NCI-H1105 treated with DMSO at 0.1 percent for 48 hours (cell line): ENCODE data around the gene NHERF1.

Experiments
- DNase-seq: peaks from one replicate; lab custom pipeline; 2025; lab: John Stamatoyannopoulos, UW

The NHERF1 gene

DNA sequence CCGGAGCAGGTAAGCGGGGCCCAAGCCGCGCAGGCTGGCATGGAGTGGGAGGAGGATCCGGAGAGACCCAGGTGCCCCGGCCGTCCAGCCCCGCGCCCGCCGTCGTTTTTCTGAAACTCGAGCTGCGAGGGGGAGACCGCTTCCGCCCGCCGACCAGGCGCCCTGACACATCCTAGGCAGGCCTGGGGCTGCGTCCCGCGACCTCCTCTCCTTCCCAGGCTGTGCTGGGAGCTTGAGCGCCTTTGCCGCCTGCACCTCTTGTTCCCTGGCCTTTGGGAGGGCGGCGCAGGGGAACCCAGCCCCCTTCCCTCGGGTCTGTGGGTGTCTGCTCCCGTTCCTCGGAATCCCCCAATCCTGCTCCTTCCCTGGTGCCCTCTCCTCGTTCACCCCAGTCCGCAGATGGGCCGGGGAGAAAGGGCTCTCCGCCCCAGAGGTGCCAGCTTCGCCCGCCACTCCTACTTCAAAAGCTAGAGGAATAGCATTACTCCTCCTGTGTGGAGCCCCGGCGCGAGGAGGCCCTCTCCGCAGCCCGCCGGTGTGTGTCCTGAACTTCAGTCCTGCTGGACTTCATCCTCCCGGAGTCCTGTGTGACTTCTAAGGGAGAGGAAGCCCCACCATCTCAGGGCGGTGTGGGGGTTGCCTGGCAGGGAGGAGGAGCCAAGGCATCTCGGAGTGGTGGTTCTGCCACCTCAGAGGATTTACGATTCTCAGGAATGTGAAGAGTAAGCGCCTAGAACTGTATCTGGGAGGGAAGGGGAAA is 1.0 kb downstream of the NHERF1 start:
- no peak for DNase-seq

DNA sequence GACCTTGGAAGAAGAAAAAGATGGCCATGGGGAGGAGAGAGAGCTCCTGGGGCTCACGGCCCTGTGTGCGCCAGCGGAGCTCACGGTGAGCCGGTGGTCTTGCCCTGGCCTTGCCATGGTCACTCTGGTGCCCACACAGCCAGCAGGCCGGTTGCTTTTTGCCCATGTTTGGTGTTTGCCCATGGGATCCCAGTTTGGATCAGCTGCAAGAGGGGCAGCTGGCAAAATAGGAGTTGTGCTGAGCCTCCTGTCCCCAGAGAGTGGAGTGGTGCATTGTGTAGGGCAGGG is 1.6 kb downstream of the NHERF1 start:
- DNase-seq: no peak

DNA sequence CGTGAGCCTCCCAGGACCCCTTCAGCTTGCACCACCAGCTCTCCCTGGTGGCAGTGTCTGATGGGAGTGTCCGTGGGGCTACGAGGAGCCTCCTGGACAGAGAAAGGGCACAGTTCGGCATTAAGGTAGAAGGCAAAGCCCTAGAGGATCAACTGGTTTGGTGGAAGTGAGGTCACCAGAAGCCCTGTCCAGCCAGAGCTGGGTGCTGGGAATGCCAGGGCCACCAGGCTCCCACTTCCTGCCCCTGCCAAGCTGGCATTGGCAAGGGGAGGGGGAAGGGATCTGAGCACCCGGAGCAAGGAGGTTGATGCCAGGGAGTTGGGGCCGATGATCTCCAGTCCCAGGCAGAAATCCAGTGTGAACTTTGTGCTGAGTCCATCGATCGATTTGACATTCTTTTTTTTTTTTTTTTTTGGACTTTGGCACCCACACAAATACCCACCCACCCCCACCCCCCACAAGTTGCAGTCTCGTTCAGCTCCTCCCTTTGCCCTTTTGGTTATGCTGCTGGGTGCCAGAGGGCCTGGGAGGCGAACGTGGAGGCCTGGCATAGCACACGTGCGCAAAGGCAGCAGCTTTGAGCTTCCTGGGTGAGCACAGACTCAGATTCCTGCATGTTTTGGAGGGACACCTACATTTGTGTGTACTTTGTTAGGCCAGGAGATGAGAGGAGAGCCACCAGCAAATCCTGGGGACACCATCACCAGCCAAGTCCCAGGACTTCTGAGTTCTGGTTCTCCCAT is 2.1 kb downstream of the NHERF1 start:
- DNase-seq: no peak

DNA sequence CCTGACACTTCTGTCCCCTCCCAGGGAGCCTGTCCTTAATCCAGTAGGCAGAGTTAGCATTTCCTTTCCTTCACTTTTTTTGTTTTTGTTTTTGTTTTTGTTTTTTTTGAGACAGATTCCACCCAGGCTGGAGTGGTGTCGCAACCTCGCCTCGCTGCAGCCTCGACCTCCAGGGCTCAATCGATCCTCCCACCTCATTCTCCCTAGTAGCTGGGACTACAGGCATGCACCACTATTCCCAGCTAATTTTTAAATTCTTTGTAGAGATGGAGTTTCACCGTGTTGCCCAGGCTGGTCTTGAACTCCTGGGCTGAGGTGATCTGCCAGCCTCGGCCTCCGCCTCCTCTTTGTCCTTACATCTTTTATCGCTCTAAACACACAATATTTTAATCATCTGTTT is 4.0 kb downstream of the NHERF1 start:
- DNase-seq: no peak

DNA sequence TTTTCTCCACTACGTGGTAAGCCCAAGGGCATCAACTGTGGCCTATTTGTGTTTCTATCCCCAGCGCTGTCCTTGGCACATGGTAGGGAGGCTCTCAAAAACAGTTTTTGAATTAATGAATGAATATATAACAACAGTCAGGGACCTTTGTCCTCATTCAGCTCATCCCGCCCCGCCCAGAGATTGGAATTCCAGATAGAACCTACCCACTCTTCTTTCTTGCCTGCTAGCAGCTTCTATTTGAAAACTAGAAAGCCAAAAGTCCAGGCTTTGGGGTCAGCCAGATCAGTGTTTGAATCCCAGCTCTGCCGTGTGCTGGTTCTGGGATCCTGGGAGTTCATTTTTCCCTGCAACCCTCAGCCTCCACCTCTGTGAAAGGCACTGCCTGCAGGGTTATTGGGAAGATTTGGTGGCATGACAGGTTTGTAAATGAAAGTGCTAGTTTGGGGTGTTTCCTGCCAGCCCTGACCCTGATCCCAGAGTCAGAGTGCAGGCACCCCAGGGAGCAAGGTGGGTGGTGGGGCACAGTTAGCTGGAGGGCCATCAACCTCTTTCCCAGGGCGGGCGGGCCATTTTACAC is 4.5 kb downstream of the NHERF1 start:
- DNase-seq: no peak

DNA sequence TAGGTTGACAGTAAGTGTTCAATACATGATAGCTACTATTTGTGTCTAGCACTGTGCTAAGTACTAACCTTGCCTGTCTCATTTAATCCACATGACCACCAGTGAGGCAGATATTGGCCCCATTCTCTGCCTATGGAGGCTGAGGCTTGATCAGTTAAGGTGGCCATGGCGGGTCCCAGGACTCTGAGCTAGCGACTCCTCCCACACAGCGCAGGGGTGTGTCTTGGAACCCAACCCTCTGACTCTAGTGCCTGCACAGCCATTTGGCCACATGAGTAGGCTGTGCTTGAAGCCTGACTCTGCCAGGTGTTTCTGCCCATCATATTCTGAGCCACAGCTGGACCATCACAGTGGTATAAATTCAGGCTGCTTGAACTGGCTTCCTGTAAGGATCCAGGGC is 6.4 kb downstream of the NHERF1 start:
- DNase-seq: no peak

DNA sequence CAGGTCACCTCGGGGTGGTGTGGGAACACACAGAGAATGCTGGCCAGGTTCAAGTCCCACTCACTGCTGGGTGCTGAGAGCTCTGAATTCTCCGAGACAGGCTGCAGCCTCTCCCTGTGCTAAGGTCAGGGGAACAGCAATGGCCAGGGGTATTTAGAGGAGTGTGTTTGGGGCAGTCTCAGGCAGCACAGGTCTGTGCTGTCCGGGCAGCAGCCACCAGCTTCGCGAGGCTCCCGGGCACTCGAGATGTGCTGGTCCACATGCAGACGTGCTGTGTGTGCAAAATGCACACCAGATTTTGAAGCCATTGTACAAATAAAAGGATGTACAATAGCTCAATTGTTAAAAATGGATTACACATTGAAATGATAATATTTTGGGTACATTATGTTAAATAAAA is 7.1 kb downstream of the NHERF1 start:
- DNase-seq: no peak

DNA sequence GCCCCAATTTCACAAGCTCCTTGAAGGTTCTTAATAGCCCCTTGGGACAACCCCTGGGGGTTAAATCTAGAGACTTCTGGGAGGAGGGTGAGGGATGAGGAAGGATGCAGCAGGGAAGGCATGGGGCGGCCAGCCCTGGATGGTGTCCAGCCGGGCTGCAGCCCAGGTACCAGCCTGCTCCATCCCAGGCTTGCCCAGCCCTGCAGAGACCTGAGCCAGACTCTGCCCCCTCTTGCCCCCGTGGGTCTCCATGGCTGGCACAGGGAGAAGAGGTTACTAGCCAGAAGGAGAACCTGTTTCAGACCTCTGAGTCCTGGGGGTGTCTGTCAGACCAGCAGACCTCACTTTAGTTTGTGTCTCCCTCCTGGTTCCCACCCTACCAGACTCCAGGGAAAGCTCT is 8.5 kb downstream of the NHERF1 start:
- DNase-seq: no peak

DNA sequence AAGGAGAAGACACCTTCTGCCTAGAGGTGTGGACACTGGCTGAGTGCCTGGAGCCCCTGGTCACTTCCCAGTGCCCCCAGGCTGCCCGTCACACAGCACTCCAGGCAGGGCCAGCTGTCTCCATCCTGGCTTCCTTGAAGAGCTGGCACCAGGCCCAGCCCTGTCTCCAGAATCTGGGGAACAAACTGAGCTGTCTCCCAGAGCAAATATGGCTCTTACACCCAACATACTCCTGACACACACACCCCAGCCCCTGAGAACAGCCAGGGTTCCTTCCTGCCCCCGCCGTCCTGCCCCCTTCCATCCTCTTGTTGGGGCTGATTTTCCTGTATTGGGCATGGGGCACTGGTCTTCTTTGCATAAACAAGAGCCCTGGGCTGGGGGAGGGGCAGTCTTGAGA is 9.1 kb downstream of the NHERF1 start:
- DNase-seq: no peak

DNA sequence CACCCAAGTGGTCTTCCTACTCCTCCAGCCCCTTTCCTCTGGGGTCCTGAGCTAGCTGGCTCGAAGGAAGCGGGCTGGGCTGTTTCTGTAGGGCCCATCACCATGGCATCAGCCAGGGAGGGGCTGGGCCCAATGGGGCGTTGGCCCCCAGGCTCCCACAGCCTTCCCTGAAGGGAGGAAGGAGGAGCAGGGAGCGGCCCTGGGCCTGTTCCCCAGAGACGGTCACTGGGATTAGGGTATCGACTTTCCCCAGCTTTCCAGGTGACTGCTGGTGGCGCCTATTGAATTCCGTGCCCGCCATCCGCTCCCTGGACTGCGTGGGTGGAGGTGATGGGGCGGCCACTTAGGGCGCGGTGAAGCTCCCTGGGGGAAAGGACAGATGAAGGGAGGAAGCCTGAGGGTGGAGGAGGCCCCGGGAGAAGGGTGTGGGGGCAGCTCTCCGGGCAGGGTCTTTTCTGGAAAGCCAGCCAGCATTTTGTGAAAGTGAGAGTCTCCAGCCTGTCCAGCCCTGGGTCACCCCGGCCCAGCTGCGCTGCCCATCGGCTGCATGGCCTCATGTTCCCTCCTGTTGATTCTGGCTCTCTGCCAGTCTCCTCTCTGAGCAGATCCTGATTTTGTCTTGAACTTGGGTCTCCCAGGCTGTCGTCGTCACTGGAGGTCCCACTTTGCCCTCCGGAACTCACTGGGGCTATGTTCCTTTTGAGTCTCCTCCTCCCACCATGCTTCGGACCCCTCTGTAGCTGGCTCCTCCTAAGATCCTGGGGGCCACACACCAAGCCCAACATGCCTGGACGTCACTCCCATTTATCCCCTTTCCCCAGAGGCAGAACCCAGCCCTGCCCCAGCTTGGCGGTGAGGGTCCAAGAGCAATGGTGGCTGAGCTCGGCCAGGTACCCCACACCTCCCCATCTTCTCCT is 9.8 kb downstream of the NHERF1 start:
- DNase-seq: no peak

DNA sequence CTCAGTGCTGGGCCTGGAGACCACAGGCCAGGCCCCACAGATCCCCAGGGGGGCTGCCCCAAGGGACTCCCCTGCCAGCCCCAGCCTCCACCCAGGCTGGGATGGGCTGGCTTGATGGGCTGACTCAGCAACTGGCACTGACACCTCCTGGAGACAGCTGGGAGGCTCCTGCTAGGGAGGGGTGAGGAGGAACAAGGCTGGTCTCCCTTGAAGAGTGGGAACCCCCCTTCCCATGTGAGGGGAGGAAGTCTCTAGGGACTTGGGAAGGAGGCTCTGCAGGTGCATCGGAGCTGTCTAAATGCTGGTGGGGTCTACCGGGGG is 10.4 kb downstream of the NHERF1 start:
- DNase-seq: no peak

DNA sequence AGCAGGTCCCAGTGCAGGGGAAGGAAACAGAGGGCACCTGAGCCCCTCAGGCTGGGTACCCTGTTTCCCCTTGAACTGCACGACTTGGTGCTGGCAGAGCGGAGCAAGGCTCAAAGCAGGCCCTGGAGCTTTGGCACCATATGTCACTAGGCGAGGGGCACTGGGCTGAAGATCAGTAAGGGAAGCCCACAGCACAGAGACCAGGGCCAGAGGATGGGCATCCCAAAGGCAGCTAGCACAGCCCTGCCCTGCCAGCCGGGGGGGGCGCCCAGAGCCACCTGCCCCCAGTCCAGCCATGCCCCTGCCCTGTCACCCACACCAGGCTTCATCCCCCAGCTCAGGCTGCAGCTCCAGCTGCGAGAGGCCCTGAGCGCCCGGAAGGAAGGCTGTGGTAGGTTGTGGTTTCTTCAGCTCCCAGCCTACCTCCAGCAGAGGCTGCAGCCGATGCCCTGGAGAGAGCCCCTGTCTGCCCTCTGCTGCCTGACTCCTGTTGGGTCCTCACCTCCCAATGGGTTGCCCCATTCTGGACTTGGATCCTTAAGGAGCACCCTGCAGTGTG is 10.9 kb downstream of the NHERF1 start:
- DNase-seq: no peak

DNA sequence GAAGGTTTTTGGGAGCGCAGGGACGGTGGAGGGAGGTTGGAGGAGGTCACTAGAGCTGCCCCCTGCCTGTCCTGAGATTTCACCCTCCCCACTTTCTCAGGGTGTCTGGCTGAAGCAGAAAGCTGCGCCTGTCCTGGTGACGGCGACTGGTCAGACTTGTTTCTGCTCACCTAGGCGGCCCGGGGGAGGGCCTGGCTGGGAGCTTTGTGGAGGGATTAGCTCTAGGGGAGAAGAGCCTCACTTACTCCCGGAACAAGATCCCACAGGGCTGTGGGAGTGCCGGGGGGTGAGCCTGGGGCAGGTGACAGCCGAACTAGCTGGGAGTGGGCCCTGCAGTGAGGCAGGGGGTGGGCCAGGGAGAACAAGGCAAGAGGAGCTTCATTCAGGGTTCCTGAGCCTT is 11.5 kb downstream of the NHERF1 start:
- no peak for DNase-seq

DNA sequence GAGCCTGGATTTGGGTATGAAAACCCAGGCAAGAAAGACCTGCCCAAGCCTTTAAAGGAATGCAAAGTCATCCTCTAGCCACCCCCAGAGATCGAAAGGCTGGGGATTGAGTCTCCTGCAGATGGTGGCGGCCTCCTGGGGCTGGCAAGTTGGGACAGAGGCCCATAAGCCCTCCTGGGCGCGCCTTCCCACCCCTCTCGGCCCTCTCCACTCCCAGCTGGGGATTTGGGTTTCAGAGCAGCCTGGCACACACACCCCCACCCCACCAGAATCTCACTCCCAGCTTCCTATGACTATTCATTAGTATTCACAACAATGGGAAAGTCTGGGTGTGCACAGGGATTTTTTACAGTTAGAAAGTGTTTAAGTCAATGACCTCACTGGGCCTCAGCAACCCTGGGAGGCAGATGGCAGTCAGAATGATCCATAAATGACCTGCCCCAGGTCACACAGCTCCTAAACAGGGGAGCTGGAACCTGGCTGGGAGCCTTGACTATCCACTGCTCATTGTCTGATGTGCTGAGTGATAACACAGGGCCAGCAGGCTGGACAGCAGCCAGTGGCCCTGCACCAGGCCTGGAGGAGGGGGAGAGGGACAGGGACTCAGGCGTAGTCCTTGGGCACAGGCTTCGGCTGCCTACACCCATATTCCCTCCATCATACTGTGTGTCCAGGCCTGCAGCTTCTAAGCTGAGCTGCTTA is 12.1 kb downstream of the NHERF1 start:
- no peak for DNase-seq

DNA sequence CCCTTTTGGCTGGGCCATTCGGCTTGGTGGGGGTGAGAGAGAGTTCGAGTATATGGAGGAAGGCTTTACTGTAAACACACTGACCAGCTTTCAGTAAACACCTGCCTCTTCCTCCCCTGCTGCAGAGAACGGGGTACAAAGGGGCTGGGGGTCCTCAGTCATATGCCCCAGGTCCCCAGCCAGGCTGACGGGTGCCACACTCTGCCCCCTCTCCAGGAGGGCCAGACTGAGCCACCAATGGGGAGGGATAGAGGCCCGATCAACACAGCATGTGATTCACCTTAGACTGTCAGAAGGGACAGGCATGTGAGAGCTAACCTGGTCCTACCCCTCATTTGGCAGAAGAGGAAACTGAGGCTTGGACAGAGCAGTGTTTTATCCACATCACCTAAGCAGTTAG is 13.0 kb downstream of the NHERF1 start:
- no peak for DNase-seq

DNA sequence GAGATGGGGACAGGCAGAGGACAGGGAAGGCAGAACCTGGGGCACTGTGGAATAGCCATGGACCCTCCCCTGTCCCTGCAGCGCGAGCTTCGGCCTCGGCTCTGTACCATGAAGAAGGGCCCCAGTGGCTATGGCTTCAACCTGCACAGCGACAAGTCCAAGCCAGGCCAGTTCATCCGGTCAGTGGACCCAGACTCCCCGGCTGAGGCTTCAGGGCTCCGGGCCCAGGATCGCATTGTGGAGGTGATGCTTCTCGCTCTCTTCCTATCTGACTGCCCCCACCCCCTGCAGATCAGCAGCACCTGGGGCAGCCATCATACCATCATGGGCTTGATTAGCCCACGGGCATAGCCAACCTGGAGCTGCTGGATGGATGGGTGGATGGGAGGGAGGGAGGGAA is 13.5 kb downstream of the NHERF1 start:
- DNase-seq: no peak

DNA sequence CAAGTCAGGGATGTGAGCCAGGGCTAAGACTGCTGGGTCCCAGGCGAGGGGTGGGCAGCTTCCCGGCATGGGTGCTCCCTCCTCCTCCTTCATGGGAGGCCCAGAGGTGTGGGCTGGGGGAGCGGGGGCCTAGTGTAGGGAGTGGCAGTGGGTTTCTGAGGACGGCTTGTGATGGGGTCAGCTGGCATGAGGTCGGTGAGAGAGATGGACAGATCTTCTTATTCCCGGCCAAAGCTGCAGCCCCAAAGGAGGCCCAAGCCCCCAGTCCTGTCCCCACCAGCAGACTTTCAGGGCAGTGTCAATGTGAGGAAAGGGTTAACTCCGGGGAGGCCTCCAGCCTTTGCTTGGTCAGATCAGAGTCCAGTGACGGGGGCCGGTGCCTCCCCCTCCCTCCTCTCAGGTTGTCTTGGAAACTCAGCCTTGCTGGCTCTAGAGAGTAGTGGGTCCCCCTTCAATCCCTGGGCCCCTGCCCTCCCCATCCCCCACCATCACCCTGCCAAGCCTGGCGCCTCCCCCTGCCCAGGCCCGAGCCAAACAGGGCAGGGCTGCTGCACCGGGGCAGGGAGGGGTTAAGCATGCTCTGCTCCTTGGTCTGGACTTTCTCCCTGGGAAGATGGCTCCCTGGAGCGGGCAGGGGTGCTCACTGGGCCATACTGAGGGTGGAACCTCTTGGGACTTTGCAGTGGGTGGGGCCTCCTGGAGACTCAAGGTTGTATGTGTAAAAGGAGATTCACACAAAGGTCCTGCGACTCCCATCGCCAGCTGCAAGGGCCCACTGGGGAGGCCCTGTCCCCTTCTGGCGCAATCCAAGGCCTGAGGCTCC is 15.3 kb downstream of the NHERF1 start:
- DNase-seq: no peak

DNA sequence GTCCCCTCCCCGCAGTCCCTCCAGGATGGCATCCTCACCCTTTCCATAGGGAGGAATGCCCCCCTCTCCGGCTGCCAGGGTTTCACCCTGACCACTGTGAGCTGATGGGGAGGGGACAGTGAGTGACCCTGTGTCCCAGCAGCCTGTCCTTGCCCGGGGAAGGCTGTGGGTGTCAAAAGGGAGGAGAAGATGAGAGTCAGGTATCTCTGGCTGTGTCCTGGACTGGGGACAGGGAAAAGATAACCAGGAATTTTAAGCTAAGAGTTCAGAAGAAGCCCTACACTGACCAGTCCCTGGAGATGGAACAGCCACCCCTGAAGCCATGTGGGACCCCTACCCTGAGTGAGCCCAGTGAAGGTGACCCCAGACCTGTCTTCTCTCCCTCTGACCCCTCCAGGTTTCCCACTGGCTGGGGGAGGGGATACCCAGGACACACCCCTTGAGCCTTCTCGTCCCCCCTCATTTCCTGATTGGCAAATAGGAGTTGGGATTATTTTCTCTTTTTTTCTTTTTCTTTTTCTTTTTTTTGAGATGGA is 16.4 kb downstream of the NHERF1 start:
- no peak for DNase-seq

DNA sequence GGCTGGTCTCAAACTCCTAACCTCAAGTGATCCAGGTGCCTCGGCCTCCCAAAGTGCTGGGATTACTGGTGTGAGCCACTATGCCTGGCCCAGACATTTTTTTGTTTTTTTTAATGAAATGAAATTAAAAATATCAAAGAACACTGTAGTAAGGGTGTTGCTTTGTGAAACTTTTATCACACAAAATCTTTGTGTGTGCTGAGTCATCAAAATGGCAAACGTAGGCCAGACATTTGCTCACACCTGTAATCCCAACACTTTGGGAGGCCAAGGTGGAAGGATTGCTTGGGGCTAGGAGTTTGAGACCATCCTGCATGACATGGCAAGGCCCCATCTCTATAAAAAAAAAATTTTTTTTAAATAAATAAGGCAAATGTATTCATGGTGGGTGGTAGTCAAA is 18.0 kb downstream of the NHERF1 start:
- no peak for DNase-seq

DNA sequence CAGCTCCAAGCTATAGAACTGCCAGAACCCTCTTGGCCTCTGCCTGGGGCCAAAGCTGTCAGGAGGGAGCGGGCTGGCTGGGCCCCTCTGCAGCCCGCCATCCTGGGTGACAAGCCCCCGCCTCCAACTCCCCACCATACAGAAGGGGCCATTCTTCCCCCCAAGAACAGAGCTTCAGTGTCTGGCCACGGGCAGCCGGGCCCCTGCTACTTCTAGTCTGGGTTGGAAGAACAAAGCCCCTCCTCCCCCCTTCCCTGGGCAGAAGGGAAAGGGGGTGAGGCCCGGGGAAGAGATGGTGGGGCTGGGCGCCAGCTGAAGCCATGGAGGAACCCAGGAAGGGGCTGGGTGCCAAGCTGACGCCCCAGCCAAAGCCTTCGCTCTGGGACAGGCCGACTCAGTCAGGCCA is 18.7 kb downstream of the NHERF1 start:
- no peak for DNase-seq
